SJCRH30 (cell line): Measurements from ENCODE around the gene DOCK4. TPM values are rescaled to one million over a fixed set of nuclear protein-coding genes. Genes with fewer than 3 reads are reported as not detected.

ENCODE experiments used
- DNase-seq, 2 experiments: peaks; one replicate each; pipeline ENCODE4 v3.0.0-alpha.2; 2015 to 2020
- H3K27ac ChIP-seq: fragments of 250-450 bp; sonication (Bioruptor Pico); 2 replicates; pipeline ENCODE4 v1.5.1; 2020; ENCODE audit warnings: mild to moderate bottlenecking, moderate library complexity
- H3K27me3 ChIP-seq: fragments of 250-450 bp; sonication (Bioruptor Pico); 2 replicates; pipeline ENCODE4 v1.5.1; 2020; ENCODE audit warnings: mild to moderate bottlenecking, moderate library complexity
- H3K36me3 ChIP-seq: fragments of 250-450 bp; sonication (Bioruptor Pico); 2 replicates; pipeline ENCODE4 v1.5.1; 2020; ENCODE audit warnings: mild to moderate bottlenecking, moderate library complexity
- H3K4me1 ChIP-seq: fragments of 250-450 bp; sonication (Bioruptor Pico); 2 replicates; pipeline ENCODE4 v1.5.1; 2020; ENCODE audit warnings: mild to moderate bottlenecking, moderate library complexity
- H3K4me3 ChIP-seq: fragments of 250-450 bp; sonication (Bioruptor Pico); 2 replicates; pipeline ENCODE4 v1.5.1; 2020; ENCODE audit warnings: mild to moderate bottlenecking, moderate library complexity
- H3K9me3 ChIP-seq: fragments of 250-450 bp; sonication (Bioruptor Pico); replicated peaks from 2 replicates; pipeline ENCODE4 v1.5.1; 2020; ENCODE audit warnings: mild to moderate bottlenecking, moderate library complexity
- total RNA-seq: library from RNA; depleted of rRNA; stranded (reverse); fragments of >200 nt; shearing (Covaris generic); gene quantifications from 2 replicates; pipeline ENCODE4 v1.2.3, GENCODE V29; 2014

The DOCK4 gene
- total RNA-seq, 1 experiment from 2014 or later: 11.4 TPM

GRCh38 chr7:112115880-112116279, 90.3 kb downstream of the DOCK4 start:
- H3K4me1 ChIP-seq: no peaks in the 10 kb centered on the region
- H3K9me3 ChIP-seq: 0 out of 2 replicates have a peak, but pooled peaks cover 3% of the 10 kb centered on the region
- H3K4me3 ChIP-seq: no peak overlapping the region
- no peak for DNase-seq
- H3K36me3 ChIP-seq: no peaks in the 10 kb centered on the region
- no peak overlapping the region for H3K27ac ChIP-seq
- H3K27me3 ChIP-seq: no peaks in the 10 kb centered on the region

DNA sequence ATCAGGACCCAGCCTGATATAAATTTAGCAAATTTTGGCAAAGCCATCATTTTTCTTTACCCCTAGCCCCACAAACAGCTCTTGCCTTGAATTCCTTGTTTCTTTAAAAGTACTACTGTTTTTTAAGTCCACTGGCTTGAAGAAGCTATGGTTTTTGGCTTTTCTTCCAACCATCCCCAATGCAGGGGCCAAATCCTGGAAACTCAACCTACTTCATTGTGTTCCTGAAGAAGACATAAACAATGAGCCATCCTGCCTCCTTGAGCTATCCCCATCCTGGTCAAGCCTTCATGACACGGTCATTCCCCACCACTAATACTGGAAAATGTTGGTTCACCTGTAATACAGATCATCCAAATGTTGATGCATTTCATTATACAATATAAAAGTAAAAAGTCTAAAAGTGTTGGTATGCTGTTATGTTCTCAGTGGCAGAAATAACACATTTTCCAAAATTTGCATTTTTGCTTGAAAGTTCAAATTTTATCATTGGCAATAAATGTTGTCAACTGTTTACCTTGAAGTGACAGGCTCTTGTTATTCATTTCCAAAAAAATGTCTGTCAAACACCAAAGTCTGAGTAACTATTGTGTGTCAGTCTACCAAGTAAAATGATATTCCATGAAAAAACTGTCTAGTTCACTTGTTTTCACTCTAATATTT, 92.2 kb downstream of the DOCK4 start:
- H3K4me3 ChIP-seq: no peak overlapping the region
- no peak for DNase-seq
- no peaks in the 10 kb centered on the region for H3K27me3 ChIP-seq
- H3K27ac ChIP-seq: no peak overlapping the region
- H3K9me3 ChIP-seq: 0 out of 2 replicates have a peak, but pooled peaks cover 3% of the 10 kb centered on the region
- H3K4me1 ChIP-seq: no peaks in the 10 kb centered on the region
- no peaks in the 10 kb centered on the region for H3K36me3 ChIP-seq

GRCh38 chr7:112112822-112113255, 93.4 kb downstream of the DOCK4 start:
- H3K36me3 ChIP-seq: no peaks in the 10 kb centered on the region
- no peak overlapping the region for H3K27ac ChIP-seq
- H3K27me3 ChIP-seq: no peaks in the 10 kb centered on the region
- no peaks in the 10 kb centered on the region for H3K4me1 ChIP-seq
- DNase-seq: no peak
- H3K9me3 ChIP-seq: 0 out of 2 replicates have a peak, but pooled peaks cover 3% of the 10 kb centered on the region
- H3K4me3 ChIP-seq: no peak overlapping the region

GRCh38 chr7:112110651-112111050, 95.5 kb downstream of the DOCK4 start:
- Histone ChIP-seq H3K36me3 (no peaks in the 10 kb centered on the region), H3K27me3 (no peaks in the 10 kb centered on the region), H3K4me3 (no peak overlapping the region), H3K27ac (no peak overlapping the region), H3K4me1 (no peaks in the 10 kb centered on the region), H3K9me3 (0 out of 2 replicates have a peak, but pooled peaks cover 3% of the 10 kb centered on the region)
- no peak for DNase-seq

GRCh38 chr7:112110175-112110574, 96.0 kb downstream of the DOCK4 start:
- Histone ChIP-seq H3K27ac (no peak overlapping the region), H3K36me3 (no peaks in the 10 kb centered on the region), H3K4me1 (no peaks in the 10 kb centered on the region), H3K27me3 (no peaks in the 10 kb centered on the region), H3K4me3 (no peak overlapping the region), H3K9me3 (0 out of 2 replicates have a peak, but pooled peaks cover 3% of the 10 kb centered on the region)
- no peak for DNase-seq

DNA sequence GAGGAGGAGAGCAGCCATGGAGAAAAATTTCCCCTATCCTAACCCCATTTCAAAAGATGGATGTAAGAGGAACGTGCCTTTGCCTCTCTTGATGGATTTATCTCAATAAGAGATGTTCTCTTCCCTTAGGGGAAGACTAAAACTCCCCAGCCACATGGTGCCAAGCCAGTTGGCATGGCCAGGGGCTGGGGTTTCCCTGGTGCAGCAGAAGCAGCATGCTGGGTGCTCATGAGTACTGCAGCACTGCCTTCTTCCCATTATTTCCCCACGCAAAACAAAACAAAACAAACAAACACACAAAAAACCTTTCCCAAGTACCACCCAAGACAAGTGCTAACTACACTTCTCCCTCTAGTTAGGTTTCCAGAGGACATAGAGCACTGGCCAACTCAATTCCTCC, 97.2 kb downstream of the DOCK4 start:
- 0 out of 2 replicates have a peak, but pooled peaks cover 3% of the 10 kb centered on the region for H3K9me3 ChIP-seq
- DNase-seq: no peak
- H3K27me3 ChIP-seq: no peaks in the 10 kb centered on the region
- H3K4me1 ChIP-seq: no peaks in the 10 kb centered on the region
- H3K27ac ChIP-seq: no peak overlapping the region
- H3K36me3 ChIP-seq: no peaks in the 10 kb centered on the region
- no peak overlapping the region for H3K4me3 ChIP-seq

GRCh38 chr7:112105584-112106530, 100.3 kb downstream of the DOCK4 start:
- DNase-seq: no peak

GRCh38 chr7:112104120-112104519, 102.1 kb downstream of the DOCK4 start:
- H3K36me3 ChIP-seq: no peaks in the 10 kb centered on the region
- H3K27me3 ChIP-seq: no peaks in the 10 kb centered on the region
- H3K27ac ChIP-seq: no peak overlapping the region
- H3K9me3 ChIP-seq: no peaks in the 10 kb centered on the region
- no peak overlapping the region for H3K4me3 ChIP-seq
- H3K4me1 ChIP-seq: no peaks in the 10 kb centered on the region
- no peak for DNase-seq

More at GRCh38 chr7:112105584-112106530, 100.3 kb downstream of the DOCK4 start:
- no peaks in the 10 kb centered on the region for H3K4me1 ChIP-seq
- no peaks in the 10 kb centered on the region for H3K36me3 ChIP-seq
- H3K27me3 ChIP-seq: no peaks in the 10 kb centered on the region
- H3K27ac ChIP-seq: no peak overlapping the region
- H3K4me3 ChIP-seq: no peak overlapping the region
- H3K9me3 ChIP-seq: no peaks in the 10 kb centered on the region

- Histone ChIP-seq H3K27ac (no peak overlapping the region), H3K4me1 (no peaks in the 10 kb centered on the region), H3K36me3 (no peaks in the 10 kb centered on the region), H3K4me3 (no peak overlapping the region), H3K9me3 (no peaks in the 10 kb centered on the region), H3K27me3 (no peaks in the 10 kb centered on the region)
- peak in 1 of 2 experiments; percentile 43 for DNase-seq
These were observed 103.0 kb downstream of the DOCK4 start for GRCh38 chr7:112103246-112103645.

GRCh38 chr7:112101201-112101846, 104.9 kb downstream of the DOCK4 start:
- no peaks in the 10 kb centered on the region for H3K27me3 ChIP-seq
- H3K4me3 ChIP-seq: no peak overlapping the region
- no peaks in the 10 kb centered on the region for H3K36me3 ChIP-seq
- no peaks in the 10 kb centered on the region for H3K9me3 ChIP-seq
- H3K4me1 ChIP-seq: no peaks in the 10 kb centered on the region
- no peak for DNase-seq
- no peak overlapping the region for H3K27ac ChIP-seq

DNA sequence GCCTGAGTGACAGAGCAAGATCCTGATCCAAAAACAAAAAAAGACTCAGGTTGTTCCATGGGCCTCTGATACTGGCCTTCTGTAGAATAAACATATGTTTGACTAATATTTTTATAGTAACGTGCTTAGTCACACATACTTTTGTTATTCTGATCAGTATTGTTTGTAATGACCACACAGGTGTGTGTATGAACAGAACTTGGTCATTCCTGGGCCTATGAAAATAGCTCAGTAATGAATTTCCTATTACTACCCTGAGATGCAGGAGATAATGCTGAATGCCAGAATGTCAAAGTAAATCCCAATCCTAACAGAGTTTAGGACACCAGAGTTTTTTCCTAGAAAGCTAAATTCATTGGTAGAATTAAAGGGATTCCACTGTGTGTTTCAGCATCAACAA, 108.7 kb downstream of the DOCK4 start:
- DNase-seq: no peak
- H3K27ac ChIP-seq: no peak overlapping the region
- H3K4me3 ChIP-seq: no peak overlapping the region
- no peaks in the 10 kb centered on the region for H3K36me3 ChIP-seq
- H3K9me3 ChIP-seq: no peaks in the 10 kb centered on the region
- no peaks in the 10 kb centered on the region for H3K4me1 ChIP-seq
- H3K27me3 ChIP-seq: no peaks in the 10 kb centered on the region

- no peak for DNase-seq
- H3K4me3 ChIP-seq: no peak overlapping the region
- no peak overlapping the region for H3K27ac ChIP-seq
- no peaks in the 10 kb centered on the region for H3K4me1 ChIP-seq
- H3K36me3 ChIP-seq: no peaks in the 10 kb centered on the region
- H3K27me3 ChIP-seq: no peaks in the 10 kb centered on the region
- no peaks in the 10 kb centered on the region for H3K9me3 ChIP-seq
These were observed 112.8 kb downstream of the DOCK4 start for GRCh38 chr7:112093409-112093808.

- Histone ChIP-seq H3K9me3 (no peaks in the 10 kb centered on the region), H3K27ac (no peak overlapping the region), H3K4me3 (no peak overlapping the region), H3K27me3 (no peaks in the 10 kb centered on the region), H3K36me3 (no peaks in the 10 kb centered on the region), H3K4me1 (no peaks in the 10 kb centered on the region)
- no peak for DNase-seq
These were observed 113.3 kb downstream of the DOCK4 start for GRCh38 chr7:112092709-112093395.

DNA sequence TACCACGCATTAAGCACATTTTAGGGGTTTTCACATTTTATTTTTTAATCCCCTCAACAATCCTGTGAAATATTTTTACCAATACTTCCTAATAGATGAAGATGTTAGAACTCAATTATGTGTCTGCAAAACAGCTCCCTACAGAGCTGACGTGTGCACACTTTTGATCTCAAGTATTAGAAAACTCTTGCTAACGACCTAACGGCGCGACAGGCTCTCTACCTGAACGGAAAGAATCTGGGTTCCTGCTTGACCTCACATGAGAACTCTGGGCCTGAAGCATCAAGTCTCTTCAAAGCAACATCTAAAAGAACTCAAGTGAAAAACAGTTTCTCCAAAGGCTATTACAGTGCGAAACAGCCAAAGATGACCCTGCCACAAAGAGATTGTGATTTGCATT, 113.9 kb downstream of the DOCK4 start:
- no peak for DNase-seq
- Histone ChIP-seq H3K27ac (no peak overlapping the region), H3K4me3 (no peak overlapping the region), H3K36me3 (no peaks in the 10 kb centered on the region), H3K4me1 (no peaks in the 10 kb centered on the region), H3K27me3 (no peaks in the 10 kb centered on the region), H3K9me3 (no peaks in the 10 kb centered on the region)
